ENCODE data around the gene CDK5RAP3. TPM values are rescaled to one million over a fixed set of nuclear protein-coding genes. Genes with fewer than 3 reads are reported as not detected.

The CDK5RAP3 gene
- total and polyA plus RNA-seq, 2 of the 13 experiments (the other 11 are each of a cell fraction or from before 2014, with no cell fraction given) = 128 to 154 TPM

DNA sequence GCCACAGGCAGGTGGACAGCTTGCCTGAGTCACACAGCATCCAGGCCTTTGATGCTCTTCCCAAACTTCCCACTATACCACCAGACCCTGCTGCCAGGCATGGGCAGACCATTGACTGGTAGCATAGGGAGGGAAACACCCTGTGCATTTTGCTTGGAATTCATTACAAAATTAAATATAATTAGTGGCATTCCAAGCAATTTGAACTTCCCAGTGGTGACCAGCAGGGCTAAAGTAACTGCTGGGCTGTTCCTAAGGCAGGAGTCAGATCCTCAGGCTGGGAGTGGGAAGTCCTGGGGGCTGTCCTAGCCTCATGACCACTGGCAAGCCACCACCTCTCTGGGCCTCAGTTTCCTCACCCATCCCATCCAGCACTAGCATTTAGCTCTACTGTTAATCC is 17.0 kb upstream of the CDK5RAP3 start:
- no peaks in the 10 kb centered on the region for H3K79me2 ChIP-seq (ENCODE audit: insufficient read depth, low read length)
- FAIRE-seq (no peak), DNase-seq (ENCODE audit: low spot score) (no peak), ATAC-seq (no peak)
- H3K27me3 ChIP-seq (ENCODE audit: control insufficient read depth in 1 of 2, insufficient read depth in 2 of 2, low read length in 2 of 2) = peaks cover 0 to 2% of the 10 kb centered on the region in 2 experiments; a peak in 4 of 5 replicates
- H3K9ac ChIP-seq (ENCODE audit: insufficient read depth, low read depth, low read length) = no peak overlapping the region
- H3K9me3 ChIP-seq (ENCODE audit: low read length) = no peaks in the 10 kb centered on the region
- intact Hi-C loops (cut with micrococcal nuclease; ENCODE audit: unreplicated experiment) = no loop called here
- peaks cover 83% of the 10 kb centered on the region for H3K4me1 ChIP-seq (ENCODE audit: insufficient read depth, low read length)
- H4K20me1 ChIP-seq (ENCODE audit: insufficient read depth, low read length) = no peaks in the 10 kb centered on the region
- H3K36me3 ChIP-seq (replicated peaks in 1 of 2; ENCODE audit: control insufficient read depth in 1 of 2, insufficient read depth in 2 of 2, low read length in 2 of 2) = no peaks in the 10 kb centered on the region
- no peak overlapping the region for H3K27ac ChIP-seq (ENCODE audit: extremely low read length, insufficient read depth, low read length)
- ChIA-PET POLR2A (interaction anchor here (2.3 to 15.1 kb wide), 2 partner anchors 12 to 15 kb away, joined by 14 to 267 read pairs; partner anchors contain the start of genes CDK5RAP3 and PNPO), CTCF (ENCODE audit: low intra/inter-chr PET ratio, low total read pairs) (no interaction called here)
- H2AFZ ChIP-seq (ENCODE audit: low read length) = no peak overlapping the region
- in situ Hi-C loops (cut with HindIII; ENCODE audit: extremely low pct_ligation_motif_present, low pct_unique_long_range_greater_than_20kb) = no loop called here
- BruUV-seq (replicated peaks) = no TSS peak
- TF ChIP-seq ZNF598 (CRISPR knock-in tag; IDR thresholded peaks at IDR 0.05; ENCODE audit: borderline replicate concordance) (no peak), ZNF441 (CRISPR knock-in tag; IDR thresholded peaks at IDR 0.05; ENCODE audit: borderline replicate concordance) (no peak), JUN (CRISPR knock-in tag; IDR thresholded peaks at IDR 0.05) (no peak), REPIN1 (CRISPR knock-in tag; IDR thresholded peaks at IDR 0.05; ENCODE audit: borderline replicate concordance, low read depth) (no peak), PAWR (CRISPR knock-in tag; IDR thresholded peaks at IDR 0.05; ENCODE audit: borderline replicate concordance) (no peak), ZNF276 (CRISPR knock-in tag; IDR thresholded peaks at IDR 0.05; ENCODE audit: low read depth) (no peak), MYC (CRISPR knock-in tag; IDR thresholded peaks at IDR 0.05; ENCODE audit: borderline replicate concordance) (no peak), ASH2L (IDR thresholded peaks at IDR 0.05; ENCODE audit: insufficient read length, low read depth, low read length) (no peak), ZUFSP (CRISPR knock-in tag; IDR thresholded peaks at IDR 0.05; ENCODE audit: borderline replicate concordance) (no peak), AFF4 (CRISPR knock-in tag; IDR thresholded peaks at IDR 0.05) (no peak)
- TF ChIP-seq, protein P1, sequence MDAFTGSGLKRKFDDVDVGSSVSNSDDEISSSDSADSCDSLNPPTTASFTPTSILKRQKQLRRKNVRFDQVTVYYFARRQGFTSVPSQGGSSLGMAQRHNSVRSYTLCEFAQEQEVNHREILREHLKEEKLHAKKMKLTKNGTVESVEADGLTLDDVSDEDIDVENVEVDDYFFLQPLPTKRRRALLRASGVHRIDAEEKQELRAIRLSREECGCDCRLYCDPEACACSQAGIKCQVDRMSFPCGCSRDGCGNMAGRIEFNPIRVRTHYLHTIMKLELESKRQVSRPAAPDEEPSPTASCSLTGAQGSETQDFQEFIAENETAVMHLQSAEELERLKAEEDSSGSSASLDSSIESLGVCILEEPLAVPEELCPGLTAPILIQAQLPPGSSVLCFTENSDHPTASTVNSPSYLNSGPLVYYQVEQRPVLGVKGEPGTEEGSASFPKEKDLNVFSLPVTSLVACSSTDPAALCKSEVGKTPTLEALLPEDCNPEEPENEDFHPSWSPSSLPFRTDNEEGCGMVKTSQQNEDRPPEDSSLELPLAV (CRISPR knock-in tag; conservative IDR thresholded peaks at IDR 0.05; ENCODE audit: low read depth) = no peak
- TF ChIP-seq, protein P2, sequence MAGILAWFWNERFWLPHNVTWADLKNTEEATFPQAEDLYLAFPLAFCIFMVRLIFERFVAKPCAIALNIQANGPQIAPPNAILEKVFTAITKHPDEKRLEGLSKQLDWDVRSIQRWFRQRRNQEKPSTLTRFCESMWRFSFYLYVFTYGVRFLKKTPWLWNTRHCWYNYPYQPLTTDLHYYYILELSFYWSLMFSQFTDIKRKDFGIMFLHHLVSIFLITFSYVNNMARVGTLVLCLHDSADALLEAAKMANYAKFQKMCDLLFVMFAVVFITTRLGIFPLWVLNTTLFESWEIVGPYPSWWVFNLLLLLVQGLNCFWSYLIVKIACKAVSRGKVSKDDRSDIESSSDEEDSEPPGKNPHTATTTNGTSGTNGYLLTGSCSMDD (CRISPR knock-in tag; IDR thresholded peaks at IDR 0.05) = no peak
- no peak overlapping the region for H3K4me3 ChIP-seq (replicated peaks in 1 of 3; ENCODE audit: insufficient read depth in 1 of 3, low read depth in 2 of 3, low read length in 3 of 3)
- H3K4me2 ChIP-seq (ENCODE audit: low read depth, low read length) = no peak overlapping the region
